ENCODE measurements around the gene ZCCHC3. TPM values are rescaled to one million over a fixed set of nuclear protein-coding genes. Genes with fewer than 3 reads are reported as not detected.
A peak's percentile ranks its signal among the peaks of the same experiment; 100 is the strongest.
"Not testable (repeated sequence)": the region's sequence is repeated elsewhere in the genome, so short reads cannot be mapped to it uniquely, and the experiment has no call there.

Gene ZCCHC3
- total RNA-seq, 2 experiments from 2014 or later: 26.4 to 27.1 TPM

- H3K9me3 Mint-ChIP-seq: no peaks in the 10 kb centered on the region
- no peaks in the 10 kb centered on the region for H3K27me3 Mint-ChIP-seq
- no peak for DNase-seq
- peak overlapping the region; percentile 66 for H3K4me3 Mint-ChIP-seq
- peaks cover 35% of the 10 kb centered on the region for H3K4me1 Mint-ChIP-seq
- ChIA-PET POLR2A (no interaction called here), CTCF (interaction anchor here (1.0 kb wide), 1 partner anchor 14 kb away, joined by 3 read pairs; no protein-coding TSS in a partner anchor)
- peak overlapping the region; percentile 64 for H3K27ac Mint-ChIP-seq
- H3K36me3 Mint-ChIP-seq (ENCODE audit: low read depth): no peaks in the 10 kb centered on the region
These were observed 29.3 kb downstream of the ZCCHC3 start for GRCh38 chr20:326645-327185.

GRCh38 chr20:327186-328026, 30.0 kb downstream of the ZCCHC3 start:
- Mint-ChIP-seq H3K9me3 (no peaks in the 10 kb centered on the region), H3K27me3 (no peaks in the 10 kb centered on the region), H3K4me3 (peak overlapping the region; percentile 66), H3K36me3 (ENCODE audit: low read depth) (no peaks in the 10 kb centered on the region), H3K4me1 (peaks cover 35% of the 10 kb centered on the region), H3K27ac (peak overlapping the region; percentile 64)
- POLR2A ChIA-PET: no interaction called here
- DNase-seq: peak; percentile 73
- CTCF ChIA-PET: no interaction called here

GRCh38 chr20:328027-328974, 30.9 kb downstream of the ZCCHC3 start:
- H3K27me3 Mint-ChIP-seq: no peaks in the 10 kb centered on the region
- H3K27ac Mint-ChIP-seq: peak overlapping the region; percentile 44
- DNase-seq: no peak
- peak overlapping the region; percentile 50 for H3K4me3 Mint-ChIP-seq
- H3K4me1 Mint-ChIP-seq: peaks cover 33% of the 10 kb centered on the region
- H3K36me3 Mint-ChIP-seq (ENCODE audit: low read depth): no peaks in the 10 kb centered on the region
- no peaks in the 10 kb centered on the region for H3K9me3 Mint-ChIP-seq
- POLR2A ChIA-PET: no interaction called here
- CTCF ChIA-PET: interaction anchor here (0.8 to 1.8 kb wide), 4 partner anchors 9 to 40 kb away, joined by 4 to 5 read pairs (median 4); no protein-coding TSS in a partner anchor

GRCh38 chr20:328975-329695, 31.8 kb downstream of the ZCCHC3 start:
- no peaks in the 10 kb centered on the region for H3K36me3 Mint-ChIP-seq (ENCODE audit: low read depth)
- POLR2A ChIA-PET: no interaction called here
- peaks cover 29% of the 10 kb centered on the region for H3K4me1 Mint-ChIP-seq
- CTCF ChIA-PET: interaction anchor here (0.5 to 3.0 kb wide), 9 partner anchors 9 to 258 kb away, joined by 3 to 22 read pairs (median 4); partner anchors contain the start of gene NRSN2
- no peaks in the 10 kb centered on the region for H3K9me3 Mint-ChIP-seq
- no peak overlapping the region for H3K4me3 Mint-ChIP-seq
- no peaks in the 10 kb centered on the region for H3K27me3 Mint-ChIP-seq
- H3K27ac Mint-ChIP-seq: no peak overlapping the region
- no peak for DNase-seq

GRCh38 chr20:329851-330232, 32.5 kb downstream of the ZCCHC3 start:
- Mint-ChIP-seq H3K36me3 (ENCODE audit: low read depth) (no peaks in the 10 kb centered on the region), H3K4me1 (peaks cover 27% of the 10 kb centered on the region), H3K27me3 (no peaks in the 10 kb centered on the region), H3K4me3 (no peak overlapping the region), H3K9me3 (no peaks in the 10 kb centered on the region), H3K27ac (no peak overlapping the region)
- POLR2A ChIA-PET: no interaction called here
- CTCF ChIA-PET: interaction anchor here (0.5 to 3.0 kb wide), 11 partner anchors 9 to 257 kb away, joined by 3 to 22 read pairs (median 4); partner anchors contain the start of gene NRSN2
- DNase-seq: no peak

- ChIA-PET CTCF (interaction anchor here (0.6 to 3.0 kb wide), 19 partner anchors 8 to 315 kb away, joined by 3 to 22 read pairs (median 4); partner anchors contain the start of gene NRSN2), POLR2A (interaction anchor here (0.6 kb wide), 1 partner anchor 38 kb away, joined by 3 read pairs; no protein-coding TSS in a partner anchor)
- Mint-ChIP-seq H3K4me1 (peaks cover 26% of the 10 kb centered on the region), H3K27me3 (no peaks in the 10 kb centered on the region), H3K9me3 (no peaks in the 10 kb centered on the region), H3K36me3 (ENCODE audit: low read depth) (no peaks in the 10 kb centered on the region), H3K4me3 (no peak overlapping the region), H3K27ac (no peak overlapping the region)
- peak; percentile 72 for DNase-seq
These were observed 33.1 kb downstream of the ZCCHC3 start for GRCh38 chr20:330233-331149.

- peaks cover 9% of the 10 kb centered on the region for H3K4me1 Mint-ChIP-seq
- ChIA-PET CTCF (interaction anchor here (0.7 to 1.4 kb wide), 2 partner anchors 10 to 201 kb away, joined by 3 to 6 read pairs; no protein-coding TSS in a partner anchor), POLR2A (no interaction called here)
- H3K9me3 Mint-ChIP-seq: no peaks in the 10 kb centered on the region
- no peak overlapping the region for H3K4me3 Mint-ChIP-seq
- H3K27ac Mint-ChIP-seq: no peak overlapping the region
- no peaks in the 10 kb centered on the region for H3K36me3 Mint-ChIP-seq (ENCODE audit: low read depth)
- H3K27me3 Mint-ChIP-seq: peaks cover 2% of the 10 kb centered on the region
- no peak for DNase-seq
These were observed 37.2 kb downstream of the ZCCHC3 start for GRCh38 chr20:334578-334977.

- POLR2A ChIA-PET: not testable (repeated sequence)
These were observed 38.7 kb downstream of the ZCCHC3 start for GRCh38 chr20:336040-336439.

GRCh38 chr20:341682-342081, 44.3 kb downstream of the ZCCHC3 start:
- Mint-ChIP-seq H3K36me3 (ENCODE audit: low read depth) (no peaks in the 10 kb centered on the region), H3K4me3 (no peak overlapping the region), H3K4me1 (peaks cover 7% of the 10 kb centered on the region), H3K9me3 (peaks cover 3% of the 10 kb centered on the region), H3K27me3 (peaks cover 8% of the 10 kb centered on the region), H3K27ac (no peak overlapping the region)
- POLR2A ChIA-PET: no interaction called here
- CTCF ChIA-PET: interaction anchor here (2.6 kb wide), 1 partner anchor 11 kb away, joined by 9 read pairs; no protein-coding TSS in a partner anchor
- no peak for DNase-seq

More at GRCh38 chr20:336040-336439, 38.7 kb downstream of the ZCCHC3 start:
- H3K9me3 Mint-ChIP-seq; H3K4me3 Mint-ChIP-seq; H3K27ac Mint-ChIP-seq; H3K4me1 Mint-ChIP-seq; H3K36me3 Mint-ChIP-seq (ENCODE audit: low read depth); DNase-seq; H3K27me3 Mint-ChIP-seq: not testable (repeated sequence)
- CTCF ChIA-PET: interaction anchor here (2.3 kb wide), 1 partner anchor 10 kb away, joined by 7 read pairs; no protein-coding TSS in a partner anchor

- no peak overlapping the region for H3K27ac Mint-ChIP-seq
- H3K4me3 Mint-ChIP-seq: no peak overlapping the region
- H3K27me3 Mint-ChIP-seq: peaks cover 8% of the 10 kb centered on the region
- no peaks in the 10 kb centered on the region for H3K36me3 Mint-ChIP-seq (ENCODE audit: low read depth)
- peaks cover 8% of the 10 kb centered on the region for H3K4me1 Mint-ChIP-seq
- ChIA-PET POLR2A (no interaction called here), CTCF (interaction anchor here (0.7 kb wide), 1 partner anchor 40 kb away, joined by 3 read pairs; no protein-coding TSS in a partner anchor)
- H3K9me3 Mint-ChIP-seq: peaks cover 3% of the 10 kb centered on the region
- DNase-seq: no peak
These were observed 45.7 kb downstream of the ZCCHC3 start for GRCh38 chr20:343107-343506.

- no peak for DNase-seq
- Mint-ChIP-seq H3K4me1 (peaks cover 16% of the 10 kb centered on the region), H3K36me3 (ENCODE audit: low read depth) (no peaks in the 10 kb centered on the region), H3K4me3 (peak overlapping the region; percentile 63), H3K9me3 (peaks cover 3% of the 10 kb centered on the region), H3K27ac (peak overlapping the region; percentile 31), H3K27me3 (peaks cover 12% of the 10 kb centered on the region)
- ChIA-PET POLR2A (no interaction called here), CTCF (interaction anchor here (0.9 to 4.7 kb wide), 5 partner anchors 9 to 322 kb away, joined by 3 to 22 read pairs (median 3); no protein-coding TSS in a partner anchor)
These were observed 48.8 kb downstream of the ZCCHC3 start for GRCh38 chr20:346033-346639.

All from activated CD4-positive, alpha-beta T cell treated with anti-CD3 and anti-CD28 coated beads, Interleukin-2, amount 10 ng/mL, durations not matched to agents 7 days and 5 days (primary cell).